NCI-H1105 (cell line): ENCODE measurements around the gene ASPSCR1.
"Not testable (repeated sequence)": the region's sequence is repeated elsewhere in the genome, so short reads cannot be mapped to it uniquely, and the experiment has no call there.

Experiments used
- DNase-seq: peaks from one replicate; lab custom pipeline; 2025; lab: John Stamatoyannopoulos, UW

ASPSCR1 gene

DNA sequence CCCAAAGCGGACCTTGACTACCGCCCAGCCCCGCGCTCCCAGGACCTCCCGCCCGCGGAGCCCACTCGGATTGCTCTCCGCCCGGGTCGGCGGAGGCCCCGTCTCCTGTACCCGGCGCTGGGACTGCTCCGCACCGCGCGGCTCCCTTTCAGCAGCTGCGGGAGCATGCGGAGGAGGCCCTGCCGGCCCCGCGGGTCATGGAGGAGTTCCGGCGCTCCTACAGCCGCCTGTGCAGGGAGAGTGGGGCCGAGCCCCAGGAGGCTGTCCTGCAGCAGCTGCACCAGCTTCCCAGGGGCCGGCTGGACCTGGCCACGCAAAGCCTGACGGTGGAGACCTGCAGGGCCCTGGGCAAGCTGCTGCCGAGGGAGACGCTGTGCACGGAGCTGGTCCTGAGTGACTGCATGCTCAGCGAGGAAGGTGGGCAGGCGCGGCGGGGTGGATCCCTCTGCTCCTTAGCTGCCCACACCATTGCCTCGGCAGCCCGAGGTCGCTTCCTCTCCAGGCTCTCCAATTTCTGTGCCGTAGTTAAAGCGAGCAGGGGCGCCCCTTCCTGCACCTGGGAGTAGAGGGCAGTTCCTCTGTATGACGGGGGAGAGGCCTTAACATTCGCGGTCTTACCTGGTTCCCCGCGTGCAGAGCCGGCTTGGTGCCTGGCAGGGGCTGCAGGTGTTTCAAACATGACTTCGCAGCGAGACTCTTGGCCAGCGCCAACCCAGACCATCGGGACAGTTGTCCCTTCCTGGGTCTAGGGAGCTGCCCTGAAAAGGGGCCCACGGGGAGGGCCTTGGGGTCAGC lies 46.2 kb downstream of the ASPSCR1 start:
- DNase-seq, result no peak

DNA sequence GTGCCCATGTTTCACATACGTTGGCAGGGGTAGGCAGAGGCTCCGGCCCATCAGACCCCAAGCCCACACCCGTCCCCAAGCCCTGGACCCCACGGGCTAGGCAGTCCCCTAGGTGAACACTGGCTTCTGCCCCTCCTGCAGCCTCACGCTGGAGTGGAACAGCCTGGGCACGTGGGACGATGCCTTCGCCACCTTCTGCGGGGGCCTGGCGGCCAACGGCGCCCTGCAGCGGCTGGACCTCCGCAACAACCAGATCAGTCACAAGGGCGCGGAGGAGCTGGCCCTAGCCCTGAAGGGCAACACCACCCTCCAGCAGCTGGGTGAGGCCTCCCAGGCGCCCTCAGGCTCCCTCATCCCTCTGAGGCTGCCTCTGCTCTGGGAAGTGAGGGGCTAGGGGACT lies 47.4 kb downstream of the ASPSCR1 start:
- DNase-seq, result no peak

DNA sequence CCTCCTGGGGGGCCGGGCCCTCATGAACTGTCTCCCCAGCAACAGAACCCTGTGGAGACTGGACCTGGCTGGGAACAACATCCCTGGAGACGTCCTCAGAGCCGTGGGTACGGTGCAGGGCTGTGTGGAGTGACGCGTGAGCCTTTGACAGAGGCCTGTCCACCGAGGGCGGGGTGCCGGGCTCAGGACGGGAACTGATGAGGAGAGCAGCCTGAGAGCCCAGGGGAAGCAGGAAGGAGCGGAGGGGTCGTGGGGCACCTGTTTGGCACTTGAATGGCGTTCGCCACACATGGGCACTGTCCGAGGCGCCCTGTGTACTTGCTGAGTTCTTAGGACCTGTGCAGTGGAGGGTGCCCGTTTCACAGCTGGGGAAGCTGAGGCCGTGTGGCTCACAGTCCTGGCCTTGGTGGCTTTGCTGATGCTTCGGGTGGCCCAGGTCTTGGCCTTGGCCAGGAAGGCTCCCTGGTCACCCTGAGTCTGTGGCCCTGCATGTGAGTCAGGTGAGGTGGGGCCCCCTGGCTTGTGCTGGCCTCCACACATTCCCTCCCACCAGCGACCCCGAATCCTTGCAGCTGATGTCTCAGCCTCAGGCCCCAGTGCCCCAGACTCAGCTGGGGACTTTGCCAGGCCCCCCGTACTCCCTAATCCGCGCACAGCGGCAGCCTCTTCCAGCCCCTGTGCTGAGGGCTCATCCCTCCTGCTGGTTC lies 48.1 kb downstream of the ASPSCR1 start:
- DNase-seq, result no peak

DNA sequence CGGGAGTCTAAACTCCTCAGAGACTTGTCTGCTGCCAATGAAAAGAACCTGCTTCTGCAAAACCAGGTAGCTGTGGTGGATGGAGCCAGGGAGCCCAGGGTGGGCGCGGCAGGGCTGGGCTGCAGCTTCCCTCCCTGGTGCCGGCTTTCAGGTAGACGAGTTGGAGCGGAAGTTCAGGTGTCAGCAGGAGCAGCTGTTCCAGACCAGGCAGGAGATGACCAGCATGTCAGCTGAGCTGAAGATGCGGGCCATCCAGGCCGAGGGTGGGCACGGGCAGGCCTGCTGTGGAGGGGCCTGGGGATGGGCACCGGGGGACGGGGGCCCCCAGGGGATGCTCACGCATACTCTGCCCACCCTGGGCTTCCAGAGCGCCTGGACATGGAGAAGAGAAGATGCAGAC lies 50.8 kb downstream of the ASPSCR1 start:
- DNase-seq, result no peak

DNA sequence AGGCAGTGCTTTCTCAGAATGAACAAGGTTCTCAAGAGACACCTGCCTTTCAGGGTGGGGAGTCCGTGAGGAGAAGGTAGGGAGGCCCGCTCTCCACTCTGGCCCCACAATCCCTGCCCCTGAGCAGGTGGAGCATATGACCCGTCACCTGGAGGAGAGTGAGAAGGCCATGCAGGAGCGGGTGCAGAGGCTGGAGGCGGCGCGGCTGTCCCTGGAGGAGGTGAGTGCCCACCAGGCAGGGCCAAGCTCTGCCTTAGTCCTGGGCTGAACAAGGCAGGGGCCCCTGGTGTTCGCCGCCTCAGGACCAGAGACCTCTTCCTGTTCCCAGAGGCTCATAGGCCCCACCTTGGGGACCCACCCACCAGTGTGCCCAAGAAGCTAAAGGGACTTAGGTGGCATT lies 51.5 kb downstream of the ASPSCR1 start:
- no peak for DNase-seq

DNA sequence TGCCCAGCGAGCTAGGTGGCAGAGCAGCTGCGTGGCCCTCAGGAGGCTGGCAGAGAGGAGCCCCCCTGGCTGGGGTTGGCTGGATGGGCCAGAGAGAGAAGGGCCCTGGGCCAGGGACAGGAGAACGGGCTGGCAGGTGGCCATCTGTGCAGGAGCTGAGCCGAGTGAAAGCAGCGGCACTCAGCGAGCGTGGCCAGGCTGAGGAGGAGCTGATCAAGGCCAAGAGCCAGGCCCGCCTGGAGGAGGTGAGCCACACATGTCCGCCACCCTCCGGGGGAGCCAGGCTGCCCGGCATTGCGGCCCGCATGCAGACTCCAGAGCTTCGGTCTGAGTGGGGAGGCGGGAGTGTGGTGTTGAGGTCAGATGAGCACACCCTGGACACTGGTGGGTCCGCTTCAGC lies 52.0 kb downstream of the ASPSCR1 start:
- no peak for DNase-seq

DNA sequence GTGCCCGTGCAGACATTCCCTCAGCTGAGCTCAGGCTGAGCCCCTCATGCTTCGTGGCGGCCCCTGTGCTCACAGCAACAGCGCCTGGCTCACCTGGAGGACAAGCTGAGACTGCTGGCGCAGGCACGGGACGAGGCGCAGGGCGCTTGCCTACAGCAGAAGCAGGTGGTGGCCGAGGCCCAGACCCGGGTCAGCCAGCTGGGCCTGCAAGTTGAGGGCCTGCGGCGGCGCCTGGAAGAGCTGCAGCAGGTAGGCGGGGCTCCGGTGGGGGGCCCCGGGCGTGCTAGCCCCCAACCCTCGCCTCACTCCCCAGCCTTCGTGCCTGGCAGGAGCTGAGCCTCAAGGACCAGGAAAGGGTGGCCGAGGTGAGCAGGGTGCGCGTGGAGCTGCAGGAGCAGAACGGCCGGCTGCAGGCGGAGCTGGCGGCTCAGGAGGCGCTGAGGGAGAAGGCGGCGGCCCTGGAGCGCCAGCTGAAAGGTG lies 52.6 kb downstream of the ASPSCR1 start:
- DNase-seq, result no peak

DNA sequence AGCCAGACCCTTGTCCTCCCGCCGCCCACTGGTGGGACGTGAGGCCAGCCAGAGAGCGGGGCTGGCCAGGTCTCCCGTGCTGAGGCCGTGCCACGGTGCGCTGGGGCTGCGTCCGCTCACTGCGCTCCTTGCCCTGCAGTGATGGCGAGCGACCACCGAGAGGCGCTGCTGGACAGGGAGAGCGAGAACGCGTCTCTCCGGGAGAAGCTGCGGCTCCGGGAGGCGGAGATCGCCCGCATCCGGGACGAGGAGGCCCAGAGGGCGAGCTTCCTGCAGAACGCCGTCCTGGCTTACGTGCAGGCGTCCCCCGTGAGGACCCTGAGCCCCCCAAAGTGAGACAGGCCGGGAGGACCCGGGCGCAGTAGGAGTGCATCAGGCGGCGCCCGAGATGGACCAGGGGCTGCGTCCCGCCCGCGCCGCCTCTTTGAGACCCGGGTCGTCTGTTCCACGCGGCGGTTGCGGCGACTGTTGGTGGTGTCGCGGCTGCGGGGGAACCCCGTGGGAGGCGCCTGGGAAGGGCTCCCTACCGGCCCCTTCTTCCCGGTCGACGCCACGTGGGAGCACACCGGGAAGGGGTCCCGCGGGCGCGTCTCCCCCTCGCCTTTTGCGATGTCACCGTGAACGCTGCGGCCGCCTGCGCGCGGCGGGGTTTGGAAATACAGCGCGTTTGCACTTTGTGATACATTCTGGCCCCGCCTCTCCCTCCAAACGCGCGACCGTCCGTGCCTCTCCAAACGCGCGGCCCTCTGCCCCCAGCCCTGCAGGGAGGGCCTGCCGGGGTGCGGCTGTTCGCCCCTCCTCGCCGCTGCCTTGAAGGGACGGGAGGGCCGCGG lies 53.3 kb downstream of the ASPSCR1 start:
- DNase-seq, result peak; percentile 69

DNA sequence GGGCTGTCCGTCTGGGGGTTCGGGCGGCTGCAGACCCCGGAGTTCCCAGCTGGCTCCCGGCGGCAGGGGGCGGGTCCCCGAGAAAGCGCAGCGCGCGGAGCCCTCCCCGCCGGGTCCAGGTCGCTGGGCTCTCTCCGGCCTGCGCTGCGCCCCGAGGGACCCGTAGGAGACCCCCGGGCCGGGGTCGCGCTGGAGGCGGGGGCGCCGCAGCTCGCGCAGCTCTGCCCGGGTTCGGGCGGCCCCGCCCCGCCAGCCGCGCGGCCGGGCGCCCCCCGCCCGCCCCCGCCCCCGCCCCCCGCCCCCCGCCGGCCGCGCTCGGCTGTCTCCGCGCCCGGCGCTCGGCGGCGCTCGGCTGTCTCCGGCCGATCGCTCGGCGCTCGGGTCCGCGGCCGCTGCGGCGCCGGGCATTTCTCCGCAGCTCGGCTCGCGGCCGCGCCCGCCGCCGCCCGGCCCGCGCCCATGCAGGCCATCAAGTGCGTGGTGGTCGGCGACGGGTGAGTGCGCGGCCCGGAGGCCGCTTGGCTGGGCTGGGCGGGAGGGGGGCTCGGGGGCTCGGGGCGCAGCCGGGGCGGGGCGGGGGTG lies 54.0 kb downstream of the ASPSCR1 start, which contains the start of gene RAC3:
Gene RAC3 (plus strand): TSS at position 376 of the 582 bp plus-strand sequence. CDS start 84 bp downstream, at position 460.
- DNase-seq, result peak; percentile 44

DNA sequence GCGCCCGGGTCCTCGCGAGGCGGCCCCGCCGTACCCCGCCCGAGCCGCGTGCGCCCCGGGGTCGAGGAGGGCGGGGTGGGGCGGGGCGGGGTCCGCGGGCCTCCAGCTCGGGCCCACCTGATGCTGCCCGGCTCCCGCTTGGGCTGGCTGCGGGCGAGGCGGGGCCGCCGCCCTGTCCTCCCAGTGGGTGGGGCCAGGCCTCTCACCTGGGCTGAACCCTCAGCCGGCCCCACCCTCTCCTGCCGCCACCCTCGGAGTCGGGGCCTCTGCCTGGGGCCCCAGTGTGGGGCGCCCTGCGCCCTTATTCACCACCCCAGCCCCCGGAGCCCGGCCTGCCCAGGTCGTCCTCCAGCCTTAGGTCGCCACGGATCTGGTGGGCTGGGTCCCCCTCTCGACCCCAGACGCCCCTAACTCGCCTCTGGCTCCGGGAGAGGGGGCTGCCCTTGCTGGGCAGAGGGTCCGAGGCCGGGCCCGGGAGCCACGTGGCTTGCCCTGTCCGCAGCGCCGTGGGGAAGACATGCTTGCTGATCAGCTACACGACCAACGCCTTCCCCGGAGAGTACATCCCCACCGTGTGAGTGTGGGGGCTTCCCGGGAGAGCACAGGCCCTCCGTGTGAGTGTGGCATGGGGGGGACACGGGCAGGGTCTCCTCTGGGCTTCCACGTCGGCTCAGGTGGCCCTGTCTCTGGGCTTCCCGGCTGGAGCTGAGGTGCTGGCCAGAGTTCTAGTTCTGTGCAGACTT lies 54.6 kb downstream of the ASPSCR1 start:
- DNase-seq, result peak; percentile 42

DNA sequence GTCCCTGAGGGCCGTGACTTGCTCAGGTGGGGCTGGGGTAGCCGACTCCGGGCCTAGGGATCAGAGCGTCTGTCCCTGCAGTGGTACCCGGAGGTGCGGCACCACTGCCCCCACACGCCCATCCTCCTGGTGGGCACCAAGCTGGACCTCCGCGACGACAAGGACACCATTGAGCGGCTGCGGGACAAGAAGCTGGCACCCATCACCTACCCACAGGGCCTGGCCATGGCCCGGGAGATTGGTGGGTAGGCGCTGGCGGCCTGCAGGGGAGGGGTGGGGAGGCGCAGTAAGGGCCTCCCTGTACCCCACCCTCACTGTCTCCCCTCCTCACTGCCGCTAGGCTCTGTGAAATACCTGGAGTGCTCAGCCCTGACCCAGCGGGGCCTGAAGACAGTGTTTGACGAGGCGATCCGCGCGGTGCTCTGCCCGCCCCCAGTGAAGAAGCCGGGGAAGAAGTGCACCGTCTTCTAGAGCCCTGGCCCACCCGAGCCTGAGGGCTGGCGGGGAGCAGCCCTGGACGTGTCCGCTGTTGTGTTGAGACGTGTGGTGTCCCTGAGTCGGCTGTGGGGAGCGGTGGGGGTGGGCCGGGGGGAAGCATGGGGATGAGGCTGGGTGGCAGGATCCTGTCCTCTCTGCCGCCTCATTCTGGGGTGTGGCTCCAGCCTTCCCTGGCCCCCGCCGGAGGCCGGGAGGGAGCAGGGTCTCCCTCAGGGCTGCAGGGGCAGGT lies 56.1 kb downstream of the ASPSCR1 start:
- DNase-seq, result no peak

DNA sequence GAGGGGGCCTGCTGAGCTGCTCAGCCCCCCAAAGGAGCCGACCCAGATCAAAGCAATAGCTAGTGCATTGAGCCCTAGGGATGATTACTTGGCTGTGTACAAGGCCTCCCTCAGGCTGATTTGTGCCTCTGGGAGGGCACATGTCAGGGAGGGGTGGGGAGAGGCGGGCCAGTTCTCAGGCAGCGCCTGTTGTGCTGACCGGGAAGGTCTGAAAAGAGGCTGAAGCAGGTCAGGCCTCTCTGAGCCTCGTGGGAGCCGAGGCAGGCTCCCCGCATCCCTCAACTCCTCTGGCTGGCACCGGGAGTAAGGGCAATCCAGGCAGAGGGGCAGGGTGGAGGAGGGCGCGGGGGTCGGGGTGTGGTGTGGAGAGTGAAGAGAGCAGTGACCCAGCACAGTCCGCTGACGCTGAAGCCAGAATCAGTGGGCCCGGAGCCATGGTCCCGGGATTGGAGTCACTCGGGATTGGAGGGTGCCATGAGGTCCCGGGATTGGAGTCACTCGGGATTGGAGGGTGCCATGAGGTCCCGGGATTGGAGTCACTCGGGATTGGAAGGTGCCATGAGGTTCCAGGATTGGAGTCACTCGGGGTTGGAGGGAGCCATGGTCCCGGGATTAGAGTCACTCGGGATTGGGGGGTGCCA lies 57.1 kb downstream of the ASPSCR1 start:
- DNase-seq, result no peak

DNA sequence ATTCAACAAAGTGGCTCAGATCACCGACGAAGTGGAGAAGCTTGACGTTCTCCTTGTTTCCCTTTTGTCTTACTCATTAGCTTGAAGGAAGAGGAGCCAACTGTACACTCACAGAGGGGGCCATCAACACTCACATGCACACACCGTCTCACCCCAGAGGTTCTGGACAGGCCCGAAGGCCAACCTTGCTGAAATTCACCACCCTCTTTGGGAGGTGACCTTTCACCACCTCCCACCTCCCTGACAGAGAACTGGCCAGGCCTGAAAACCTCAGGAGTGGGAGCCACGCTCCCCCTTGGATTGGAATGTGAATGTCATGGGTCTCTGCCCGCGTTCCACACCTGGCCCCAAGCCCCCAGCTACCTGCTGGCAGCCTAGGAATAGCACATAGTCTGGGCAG lies 58.1 kb downstream of the ASPSCR1 start:
- no peak for DNase-seq

DNA sequence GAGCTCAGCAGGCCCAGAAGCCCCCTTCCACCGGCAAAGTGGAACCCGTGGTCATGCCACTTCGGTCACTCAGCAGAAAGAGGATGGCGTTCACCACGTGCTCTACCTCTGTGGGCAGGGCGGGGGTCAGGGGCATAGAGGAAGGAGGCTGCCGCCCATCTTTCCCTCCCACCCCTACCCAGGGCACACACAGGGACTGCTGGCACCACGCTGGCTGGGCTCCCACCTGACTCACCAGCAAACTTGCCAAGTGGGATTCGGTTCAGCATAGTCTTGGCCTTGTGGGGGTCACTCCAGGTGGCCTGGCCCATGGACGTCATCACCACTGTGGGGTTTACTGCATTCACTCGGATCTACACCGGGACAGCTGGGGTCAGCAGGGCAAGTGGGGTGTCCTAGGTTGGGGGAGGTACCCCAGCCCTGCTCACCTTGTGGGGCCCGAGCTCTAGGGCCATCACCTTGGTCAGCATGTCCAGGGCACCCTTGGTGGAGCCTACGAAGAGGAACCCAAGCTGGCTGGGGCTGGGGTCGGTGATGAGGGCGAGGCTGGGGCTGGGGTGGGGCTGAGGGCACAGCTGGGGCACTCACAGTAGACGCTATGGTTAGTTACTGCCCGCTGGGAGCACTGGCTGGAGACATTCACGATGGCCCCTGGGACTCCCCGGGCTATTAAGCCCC lies 58.7 kb downstream of the ASPSCR1 start:
- DNase-seq, result no peak

DNA sequence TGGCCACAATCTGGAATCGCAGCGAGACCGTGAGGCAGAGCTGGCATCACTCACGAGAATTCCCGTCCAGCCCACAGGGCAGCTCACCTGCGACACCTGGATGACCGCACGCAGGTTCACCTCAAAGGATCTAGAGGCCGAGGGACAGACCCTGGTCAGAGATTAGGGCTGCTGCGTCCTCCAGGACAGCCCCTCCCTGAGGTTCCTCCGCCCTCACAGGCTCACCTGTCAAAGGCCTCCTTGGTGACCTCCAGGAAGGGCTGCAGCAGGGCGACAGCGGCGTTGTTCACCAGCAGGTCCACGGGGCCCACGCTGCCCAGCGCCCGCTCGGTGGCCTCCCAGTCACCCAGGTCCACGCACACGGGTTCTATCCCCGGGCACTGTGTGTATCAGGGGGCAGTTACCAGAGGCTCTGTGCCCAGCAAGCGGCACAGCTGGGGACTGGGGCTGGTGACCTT lies 59.2 kb downstream of the ASPSCR1 start:
- no peak for DNase-seq

DNA sequence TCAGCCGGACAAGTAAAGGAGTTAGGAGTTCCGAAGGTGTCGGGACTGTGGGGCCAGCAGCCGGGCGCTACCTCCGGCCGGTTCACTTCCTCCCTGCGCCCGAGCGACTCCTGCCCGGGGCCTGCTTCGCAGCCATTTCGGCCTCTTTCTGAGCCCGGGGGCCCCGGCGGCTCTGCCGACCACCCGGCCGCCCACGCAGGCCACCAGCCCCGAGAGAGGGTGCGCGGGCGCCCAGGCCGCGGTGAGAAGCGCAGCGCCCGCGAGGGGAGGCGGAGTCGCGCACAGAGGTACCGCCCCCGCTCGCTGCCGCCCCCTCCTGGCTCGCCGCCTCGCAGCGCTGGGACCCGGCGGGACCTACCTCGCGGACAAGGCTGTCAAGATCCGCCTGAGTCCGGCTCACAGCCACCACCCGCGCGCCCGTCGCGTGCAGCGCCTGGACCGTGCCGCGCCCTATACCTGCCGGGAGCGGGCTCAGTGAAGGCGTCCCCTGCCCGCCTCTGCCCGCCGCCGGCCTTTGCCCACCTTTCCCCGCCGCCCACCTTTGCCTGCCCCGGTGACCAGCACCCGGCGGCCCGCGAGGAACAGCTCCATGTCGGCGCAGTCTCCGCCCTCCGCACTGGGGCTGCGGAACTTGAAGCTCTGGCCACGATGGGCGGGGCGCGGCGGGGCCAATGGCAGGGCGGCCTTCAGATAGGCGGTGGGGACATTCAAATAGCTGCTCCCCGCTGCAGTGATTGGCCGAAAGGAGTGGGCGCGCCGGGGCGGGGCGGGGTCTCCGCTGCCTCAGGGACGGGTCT lies 59.9 kb downstream of the ASPSCR1 start, which contains the start of gene DCXR:
Gene DCXR (minus strand): TSS at position 606 of the 797 bp plus-strand sequence. CDS start 15 bp downstream, at position 591.
- peak; percentile 95 for DNase-seq

DNA sequence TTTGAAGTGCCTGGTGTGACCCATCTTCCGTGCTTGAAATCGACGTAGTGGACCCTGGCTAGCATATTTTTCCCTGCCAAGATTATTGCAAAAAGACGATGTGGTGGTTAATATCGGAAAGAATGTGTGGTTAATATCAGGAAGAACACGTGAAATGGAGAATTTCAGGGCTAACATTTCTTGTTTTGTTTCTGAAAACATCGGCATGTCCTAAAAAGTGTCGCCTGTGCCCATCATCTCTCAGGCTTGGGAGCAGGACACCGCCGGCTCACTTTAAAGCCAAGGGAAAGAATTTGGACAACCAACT lies 60.4 kb downstream of the ASPSCR1 start:
- no peak for DNase-seq

DNA sequence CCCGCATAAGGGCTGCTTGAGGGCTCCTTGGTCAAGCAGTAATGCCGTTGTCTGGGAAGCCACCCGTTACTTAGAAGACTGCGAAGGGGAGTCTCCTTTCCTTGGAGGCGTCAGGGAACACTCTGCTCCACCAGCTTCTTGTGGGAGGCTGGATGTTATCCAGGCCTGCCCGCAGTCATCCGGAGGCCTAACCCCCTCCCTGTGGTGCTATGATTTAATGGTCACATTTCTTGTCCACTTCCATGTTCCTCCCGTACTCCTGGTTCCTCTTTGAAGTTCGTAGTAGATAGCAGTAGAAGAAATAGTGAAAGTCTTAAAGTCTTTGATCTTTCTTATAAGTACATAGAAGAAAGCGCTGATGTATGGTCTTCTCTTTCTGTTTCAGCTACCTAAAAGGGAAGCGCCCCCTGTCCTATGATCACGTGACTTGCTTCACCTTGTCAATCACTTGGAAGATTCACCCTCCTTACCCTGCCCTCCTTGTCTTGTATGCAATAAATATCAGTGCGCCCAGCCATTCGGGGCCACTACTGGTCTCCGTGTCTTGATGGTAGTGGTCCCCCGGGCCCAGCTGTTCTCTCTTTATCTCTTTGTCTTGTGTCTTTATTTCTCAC lies 61.5 kb downstream of the ASPSCR1 start:
- not testable (repeated sequence) for DNase-seq
